Tibial nerve (tissue), 4 donors: ENCODE measurements around the gene RNU4-1. TPM values are rescaled to one million over a fixed set of nuclear protein-coding genes. Genes with fewer than 3 reads are reported as not detected.

ENCODE experiments used
- DNase-seq, 2 donors: peaks; one replicate each; pipeline ENCODE4 v3.0.0-alpha.2; 2019; ENCODE audit warnings: low spot score in 2 of 2
- H3K27ac ChIP-seq, 4 donors: fragments of 200-600 bp; sonication (generic) in 3 of 4; one replicate each; pipeline ENCODE4 v1.5.1; 2017 to 2019; ENCODE audit warnings: mild to moderate bottlenecking in 1 of 4
- H3K27me3 ChIP-seq, 2 donors: fragments of 200-600 bp; sonication (generic) in 1 of 2; one replicate each; pipeline versions ENCODE4 v1.5.1 to v1.6.0; 2017 to 2019
- H3K36me3 ChIP-seq, 3 donors: fragments of 200-600 bp; sonication (generic); one replicate each; pipeline ENCODE4 v1.5.1; 2018 to 2019
- H3K4me1 ChIP-seq, 4 donors: fragments of 200-600 bp; sonication (generic) in 3 of 4; one replicate each; pipeline ENCODE4 v1.5.1; 2017 to 2019
- H3K4me3 ChIP-seq, 4 donors: fragments of 200-600 bp; sonication (generic) in 3 of 4; one replicate each; pipeline ENCODE4 v1.5.1; 2017 to 2019; ENCODE audit warnings: mild to moderate bottlenecking in 1 of 4, moderate library complexity in 1 of 4
- H3K9me3 ChIP-seq, 4 donors: fragments of 200-600 bp; sonication (generic) in 3 of 4; one replicate each; pipeline ENCODE4 v1.5.1; 2017 to 2019
- CTCF ChIP-seq, 5 experiments: fragments of 200-600 bp in 3 of 5; fragments of 450-650 bp in 2 of 5; sonication (generic) in 3 of 5; IDR thresholded peaks; one replicate each; pipeline ENCODE4 v1.5.1; 2016 to 2019; ENCODE audit warnings: antibody characterized with exemption in 5 of 5, mild to moderate bottlenecking in 3 of 5, moderate library complexity in 2 of 5
- EP300 ChIP-seq, 2 donors: sonication (generic); formaldehyde crosslinking; IDR thresholded peaks; one replicate each; pipeline ENCODE4 v1.6.1; 2017; ENCODE audit warnings: antibody characterized with exemption in 2 of 2, mild to moderate bottlenecking in 1 of 2
- POLR2A ChIP-seq, 2 donors: fragments of 450-650 bp; IDR thresholded peaks; one replicate each; pipeline ENCODE4 v1.6.1; 2017; ENCODE audit warnings: antibody characterized with exemption in 2 of 2, mild to moderate bottlenecking in 2 of 2, moderate library complexity in 2 of 2
- WGBS, 2 donors: methylation state at CpG; one replicate each; pipeline ENCODE4 v1.1.5; 2018; 5-methylcytosine and 5-hydroxymethylcytosine counted together
- total RNA-seq, 4 donors: library from RNA; depleted of rRNA; stranded (reverse); fragments of >200 nt; gene quantifications; one replicate each; pipeline ENCODE4 v1.1.0, GENCODE V29; 2016

RNU4-1 gene
- total RNA-seq, 4 donors from 2014 or later = under 0.01 TPM; not detected in 1

- Histone ChIP-seq H3K27ac (no peak overlapping the region), H3K27me3 (no peaks in the 10 kb centered on the region), H3K4me3 (no peak overlapping the region), H3K9me3 (no peaks in the 10 kb centered on the region), H3K36me3 (no peaks in the 10 kb centered on the region), H3K4me1 (no peaks in the 10 kb centered on the region)
- TF ChIP-seq EP300 (IDR thresholded peaks at IDR 0.05) (no peak), POLR2A (IDR thresholded peaks at IDR 0.05) (no peak)
- no peak for DNase-seq
- WGBS, 2 donors = 83 to 86% methylated on average over 7 of the region's 7 CpGs
These were observed 39.5 kb upstream of the RNU4-1 start for GRCh38 chr12:120332523-120332922.

DNA sequence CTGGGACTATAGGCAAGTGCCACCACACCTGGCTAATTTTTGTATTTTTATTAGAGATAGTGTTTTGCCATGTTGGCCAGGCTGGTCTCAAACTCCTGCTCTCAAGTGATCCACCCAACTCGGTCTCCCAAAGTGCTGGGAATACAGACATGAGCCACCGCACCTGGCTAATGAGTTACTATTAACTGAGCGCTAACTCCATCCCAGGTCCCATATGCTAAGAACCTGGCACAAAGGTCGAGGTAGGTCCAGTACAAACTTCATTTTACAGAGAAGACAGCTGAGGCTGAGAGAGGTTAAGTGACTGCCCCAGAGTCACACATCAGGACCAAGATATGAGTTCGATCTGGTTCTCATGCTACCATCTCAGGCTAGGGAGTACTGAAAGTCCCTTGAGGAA, 39.0 kb upstream of the RNU4-1 start:
- DNase-seq = no peak
- Histone ChIP-seq H3K4me1 (no peaks in the 10 kb centered on the region), H3K36me3 (no peaks in the 10 kb centered on the region), H3K4me3 (no peak overlapping the region), H3K27me3 (no peaks in the 10 kb centered on the region), H3K9me3 (no peaks in the 10 kb centered on the region), H3K27ac (no peak overlapping the region)
- 82 to 84% methylated on average over 5 of the region's 5 CpGs for WGBS, 2 donors
- TF ChIP-seq POLR2A (IDR thresholded peaks at IDR 0.05) (no peak), CTCF (IDR thresholded peaks at IDR 0.05) (no peak), EP300 (IDR thresholded peaks at IDR 0.05) (no peak)

- no peak overlapping the region for H3K27ac ChIP-seq
- 46 to 67% methylated on average over 3 of the region's 3 CpGs for WGBS, 2 donors
- H3K4me3 ChIP-seq = no peak overlapping the region
- no peak for TF ChIP-seq EP300 (IDR thresholded peaks at IDR 0.05)
- TF ChIP-seq POLR2A (IDR thresholded peaks at IDR 0.05) = no peak
- TF ChIP-seq CTCF (IDR thresholded peaks at IDR 0.05) = no peak
- H3K36me3 ChIP-seq = no peaks in the 10 kb centered on the region
- no peak for DNase-seq
- H3K4me1 ChIP-seq = no peaks in the 10 kb centered on the region
- H3K9me3 ChIP-seq = no peaks in the 10 kb centered on the region
- H3K27me3 ChIP-seq = no peaks in the 10 kb centered on the region
These were observed 38.4 kb upstream of the RNU4-1 start for GRCh38 chr12:120331390-120331789.

DNA sequence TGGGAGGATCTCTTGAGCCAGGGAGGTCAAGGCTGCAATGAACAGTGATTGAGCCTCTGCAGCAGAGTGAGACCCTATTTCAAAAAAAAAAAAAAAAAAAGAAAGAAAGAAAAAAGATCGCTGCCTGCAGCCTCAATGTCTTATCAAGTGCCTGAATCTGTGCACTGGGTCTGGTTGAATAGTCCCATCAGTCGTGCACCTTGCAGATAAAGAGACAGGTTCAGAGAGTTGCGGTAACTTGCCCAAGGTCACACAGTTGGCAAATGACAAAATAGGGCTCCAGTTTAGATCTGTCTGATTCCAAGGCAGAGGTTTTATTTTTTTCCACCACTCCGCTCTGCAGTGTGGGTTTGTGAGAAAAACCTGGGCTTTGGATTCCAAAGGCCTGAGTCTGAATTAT, 35.2 kb upstream of the RNU4-1 start:
- DNase-seq = no peak
- 85 to 87% methylated on average over 4 of the region's 4 CpGs for WGBS, 2 donors
- peaks cover 0 to 7% (median 4%) of the 10 kb centered on the region in 4 donors for H3K4me1 ChIP-seq
- H3K36me3 ChIP-seq = no peaks in the 10 kb centered on the region
- H3K9me3 ChIP-seq = no peaks in the 10 kb centered on the region
- no peaks in the 10 kb centered on the region for H3K27me3 ChIP-seq
- no peak for TF ChIP-seq CTCF (IDR thresholded peaks at IDR 0.05)
- no peak for TF ChIP-seq EP300 (IDR thresholded peaks at IDR 0.05)
- no peak for TF ChIP-seq POLR2A (IDR thresholded peaks at IDR 0.05)
- no peak overlapping the region for H3K4me3 ChIP-seq
- no peak overlapping the region for H3K27ac ChIP-seq

- Histone ChIP-seq H3K9me3 (no peaks in the 10 kb centered on the region), H3K4me3 (no peak within 1 kb of the TSS), H3K27me3 (no peaks in the 10 kb centered on the region), H3K27ac (no peak within 1 kb of the TSS), H3K4me1 (peaks cover 0 to 7% (median 4%) of the 10 kb centered on the region in 4 donors), H3K36me3 (no peaks in the 10 kb centered on the region)
- no peak for DNase-seq
- TF ChIP-seq CTCF (IDR thresholded peaks at IDR 0.05) (no peak), POLR2A (IDR thresholded peaks at IDR 0.05) (no peak), EP300 (IDR thresholded peaks at IDR 0.05) (no peak)
- 73 to 77% methylated on average over 5 of the region's 5 CpGs for WGBS, 2 donors
These were observed 34.6 kb upstream of the RNU4-1 start, which contains the start of gene PLA2G1B for GRCh38 chr12:120327593-120327992. PLA2G1B (minus strand) TSS chr12:120327779; CDS start chr12:120327753, 26 bp downstream.
